IMR-90 (cell line): ENCODE results near the gene CFAP298. TPM values are rescaled to one million over a fixed set of nuclear protein-coding genes. Genes with fewer than 3 reads are reported as not detected.

Source experiments
- ATAC-seq: fragments of 200-7000 bp; cut with Tn5 transposase; 2 replicates; pipeline ENCODE4 v1.9.1; 2020; ENCODE audit warnings: low read depth, mild to moderate bottlenecking, moderate library complexity
- BruUV-seq: library from RNA; stranded (reverse); fragments of 400-500 nt; replicated peaks from 2 replicates; lab custom pipeline; 2021; lab: Mats Ljungman, UMichigan
- CTCF ChIA-PET: fragments of 300-600 bp; formaldehyde crosslinking; extraction: SDS; loops from one replicate; lab custom pipeline; 2021; ENCODE audit warnings: antibody characterized with exemption; lab: Yijun Ruan, JAX
- POLR2A ChIA-PET: fragments of 300-600 bp; sonication (Branson Sonifier 250); formaldehyde crosslinking; loops from one replicate; lab custom pipeline; 2022; ENCODE audit warnings: antibody characterized with exemption; ENCODE audit not compliant: unreplicated experiment; lab: Charles Lee
- DNase-seq: peaks from one replicate; pipeline ENCODE4 v3.0.0; 2013
- H2AFZ ChIP-seq: replicated peaks from 2 replicates; pipeline ENCODE3; 2013; ENCODE audit warnings: low read length, mild to moderate bottlenecking; ENCODE audit not compliant: poor library complexity
- H2AK5ac ChIP-seq: 2 replicates; pipeline ENCODE4 v1.6.1; 2013; ENCODE audit warnings: low read depth, low read length, inconsistent platforms
- H2AK9ac ChIP-seq: replicated peaks from 2 replicates; pipeline ENCODE3; 2013; ENCODE audit warnings: mild to moderate bottlenecking, low read depth, low read length, moderate library complexity; ENCODE audit not compliant: poor library complexity
- H2BK120ac ChIP-seq: 2 replicates; pipeline ENCODE4 v1.6.1; 2013; ENCODE audit warnings: low read depth, low read length, inconsistent platforms
- H2BK15ac ChIP-seq: 3 replicates; pipeline ENCODE4 v1.6.1; 2013; ENCODE audit warnings: low read depth, low read length, inconsistent platforms
- H2BK20ac ChIP-seq: 2 replicates; pipeline ENCODE4 v1.6.1; 2013; ENCODE audit warnings: low read depth, mild to moderate bottlenecking, inconsistent platforms, low read length, moderate library complexity
- H2BK5ac ChIP-seq: 2 replicates; pipeline ENCODE4 v1.6.1; 2013; ENCODE audit warnings: mild to moderate bottlenecking, low read depth, low read length, inconsistent platforms; ENCODE audit not compliant: poor library complexity, severe bottlenecking
- H3K14ac ChIP-seq: replicated peaks from 2 replicates; pipeline ENCODE4 v1.6.1; 2013; ENCODE audit warnings: low read depth, low read length, inconsistent platforms
- H3K18ac ChIP-seq: 2 replicates; pipeline ENCODE4 v1.6.1; 2013; ENCODE audit warnings: low read depth, low read length, control low read depth
- H3K23ac ChIP-seq: 2 replicates; pipeline ENCODE4 v1.6.1; 2013; ENCODE audit warnings: low read depth, low read length, inconsistent platforms
- H3K27ac ChIP-seq: 2 replicates; pipeline ENCODE4 v1.5.1; 2013; ENCODE audit warnings: mild to moderate bottlenecking, control low read depth, low read length; ENCODE audit not compliant: insufficient read depth
- H3K27me3 ChIP-seq: 2 replicates; pipeline ENCODE4 v1.6.1; 2013; ENCODE audit warnings: low read length; ENCODE audit not compliant: control insufficient read depth, insufficient read depth
- H3K36me3 ChIP-seq: 2 replicates; pipeline ENCODE4 v1.6.1; 2013; ENCODE audit warnings: low read length, mixed read lengths; ENCODE audit not compliant: control insufficient read depth, insufficient read depth
- H3K4ac ChIP-seq: 2 replicates; pipeline ENCODE4 v1.6.1; 2013; ENCODE audit warnings: low read depth, low read length, inconsistent platforms
- H3K4me1 ChIP-seq: 2 replicates; pipeline ENCODE4 v1.6.1; 2013; ENCODE audit warnings: low read length, mixed read lengths; ENCODE audit not compliant: control insufficient read depth, insufficient read depth
- H3K4me2 ChIP-seq: 2 replicates; pipeline ENCODE4 v1.6.1; 2013; ENCODE audit warnings: low read depth, mild to moderate bottlenecking, control low read depth, low read length, moderate library complexity
- H3K4me3 ChIP-seq: 2 replicates; pipeline ENCODE4 v1.5.1; 2013; ENCODE audit warnings: low read depth, mild to moderate bottlenecking, control low read depth, low read length, moderate library complexity; ENCODE audit not compliant: insufficient read depth
- H3K56ac ChIP-seq: 2 replicates; pipeline ENCODE4 v1.6.1; 2013; ENCODE audit warnings: low read length, inconsistent platforms; ENCODE audit not compliant: insufficient read depth; ENCODE audit errors: extremely low read depth
- H3K79me1 ChIP-seq, 2 experiments: 2 replicates each; pipeline ENCODE4 v1.6.1; 2013; ENCODE audit warnings: low read length in 2 of 2, inconsistent platforms in 1 of 2, low read depth in 1 of 2
- H3K9ac ChIP-seq: 2 replicates; pipeline ENCODE4 v1.6.1; 2013; ENCODE audit warnings: low read depth, low read length, control low read depth
- H3K9me1 ChIP-seq: 2 replicates; pipeline ENCODE4 v1.6.1; 2013; ENCODE audit warnings: low read length, inconsistent platforms; ENCODE audit not compliant: insufficient read depth
- H3K9me3 ChIP-seq: 2 replicates; pipeline ENCODE4 v1.6.1; 2013; ENCODE audit warnings: low read length; ENCODE audit not compliant: control insufficient read depth, insufficient read depth
- H4K20me1 ChIP-seq: 2 replicates; pipeline ENCODE4 v1.6.1; 2013; ENCODE audit warnings: low read length, inconsistent platforms; ENCODE audit not compliant: insufficient read depth
- H4K5ac ChIP-seq: 2 replicates; pipeline ENCODE4 v1.6.1; 2013; ENCODE audit warnings: mild to moderate bottlenecking, low read depth, low read length, control low read depth
- H4K8ac ChIP-seq, 2 experiments: 2 replicates each; pipeline ENCODE4 v1.6.1; 2013; ENCODE audit warnings: low read depth in 2 of 2, low read length in 2 of 2, control low read depth in 1 of 2, inconsistent platforms in 1 of 2
- H4K91ac ChIP-seq: 2 replicates; pipeline ENCODE4 v1.6.1; 2013; ENCODE audit warnings: low read depth, low read length, inconsistent platforms; ENCODE audit not compliant: insufficient read depth
- BHLHE40 ChIP-seq: fragments of 150-350 bp; IDR thresholded peaks from 2 replicates; pipeline ENCODE4 v1.6.1; 2016; ENCODE audit warnings: mild to moderate bottlenecking, low read depth, low read length
- CEBPB ChIP-seq: IDR thresholded peaks from 2 replicates; pipeline ENCODE4 v1.6.1; 2012; ENCODE audit warnings: low read depth, low read length, improper control_type of control experiment
- CHD1 ChIP-seq: IDR thresholded peaks from 2 replicates; pipeline ENCODE4 v1.6.1; 2012; ENCODE audit warnings: low read depth, low read length, improper control_type of control experiment
- FOS ChIP-seq: fragments of 150-350 bp; IDR thresholded peaks from 2 replicates; pipeline ENCODE4 v1.6.1; 2016; ENCODE audit warnings: low read depth, low read length
- MAFK ChIP-seq: IDR thresholded peaks from 2 replicates; pipeline ENCODE4 v1.6.1; 2012; ENCODE audit warnings: low read depth, low read length, improper control_type of control experiment
- MAZ ChIP-seq: IDR thresholded peaks from 2 replicates; pipeline ENCODE4 v1.6.1; 2012; ENCODE audit warnings: low read depth, mild to moderate bottlenecking, low read length, improper control_type of control experiment, moderate library complexity, borderline replicate concordance
- MXI1 ChIP-seq: IDR thresholded peaks from 2 replicates; pipeline ENCODE4 v1.6.1; 2012; ENCODE audit warnings: low read depth, mild to moderate bottlenecking, low read length, moderate library complexity, borderline replicate concordance
- NFE2L2 ChIP-seq: fragments of 150-350 bp; IDR thresholded peaks from 2 replicates; pipeline ENCODE4 v1.6.1; 2016; ENCODE audit warnings: low read depth, mild to moderate bottlenecking, low read length
- POLR2A ChIP-seq: IDR thresholded peaks from 2 replicates; pipeline ENCODE4 v1.6.1; 2012; ENCODE audit warnings: mild to moderate bottlenecking, low read depth, low read length
- RAD21 ChIP-seq: IDR thresholded peaks from 2 replicates; pipeline ENCODE4 v1.6.1; 2012; ENCODE audit warnings: low read length, improper control_type of control experiment
- RCOR1 ChIP-seq: IDR thresholded peaks from 2 replicates; pipeline ENCODE4 v1.6.1; 2012; ENCODE audit warnings: mild to moderate bottlenecking, low read length, improper control_type of control experiment; ENCODE audit not compliant: insufficient replicate concordance
- RFX5 ChIP-seq: IDR thresholded peaks from 2 replicates; pipeline ENCODE4 v1.8.0; 2012; ENCODE audit warnings: low read depth, mild to moderate bottlenecking, low read length, moderate library complexity
- SMC3 ChIP-seq: fragments of 150-350 bp; IDR thresholded peaks from 2 replicates; pipeline ENCODE4 v1.6.1; 2016; ENCODE audit warnings: low read depth, mild to moderate bottlenecking, antibody characterized with exemption, low read length, moderate library complexity
- USF2 ChIP-seq: fragments of 150-350 bp; IDR thresholded peaks from 2 replicates; pipeline ENCODE4 v1.6.1; 2017; ENCODE audit warnings: mild to moderate bottlenecking, antibody characterized with exemption, low read length, low read depth
- WGBS, 2 experiments: methylation state at CpG; one replicate each; pipeline versions ENCODE4 v1.1.5 to v1.1.7; 2013; ENCODE audit warnings: missing lambda C conversion rate in 2 of 2; ENCODE audit not compliant: insufficient read length in 1 of 2; ENCODE audit errors: extremely low coverage in 2 of 2; 5-methylcytosine and 5-hydroxymethylcytosine counted together
- dilution Hi-C: fragments of 300-500 bp; cut with HindIII; formaldehyde crosslinking; loops from one replicate; pipeline ENCODE4 v1.14.3; 2018; ENCODE audit warnings: low sequenced_read_pairs; ENCODE audit not compliant: unreplicated experiment
- in situ Hi-C: fragments of 300-500 bp; cut with MboI; formaldehyde crosslinking; loops from 3 replicates; pipeline ENCODE4 v1.14.3; 2019; ENCODE audit warnings: low sequenced_read_pairs, inconsistent platforms, mixed read lengths
- intact Hi-C: fragments of 100-400 bp; cut with micrococcal nuclease; formaldehyde crosslinking; loops from 2 replicates; pipeline ENCODE4 v1.10.0; 2022
- polyA plus RNA-seq, 3 experiments: library from polyadenylated mRNA; depleted of rRNA; stranded (reverse); fragments of >200 nt; gene quantifications; 2 replicates each; pipeline ENCODE4 v1.2.3, GENCODE V29; 2012; ENCODE audit warnings: low replicate concordance in 1 of 3
- total RNA-seq: library from RNA; depleted of rRNA; stranded (reverse); fragments of >200 nt; gene quantifications from 2 replicates; pipeline ENCODE4 v1.2.3, GENCODE V29; 2012
- TF ChIP-seq, protein P1 (sequence below): conservative IDR thresholded peaks from 2 replicates; pipeline ENCODE4 v1.5.1; 2012; ENCODE audit warnings: mild to moderate bottlenecking, low read depth, low read length, improper control_type of control experiment
- TF ChIP-seq, protein P2 (sequence below): fragments of 150-350 bp; IDR thresholded peaks from 2 replicates; pipeline ENCODE4 v1.6.1; 2016; ENCODE audit warnings: low read depth, mild to moderate bottlenecking, low read length, moderate library complexity, borderline replicate concordance

The CFAP298 gene
- total and polyA plus RNA-seq, 2 of the 4 experiments (the other 2 are of a cell fraction): 8.1 to 25.7 TPM

- Histone ChIP-seq H2BK5ac (no peak overlapping the region), H3K56ac (no peak overlapping the region), H3K27ac (no peak overlapping the region), H2AK9ac (no peak overlapping the region), H3K36me3 (no peaks in the 10 kb centered on the region), H4K5ac (no peak overlapping the region), H2AK5ac (no peak overlapping the region), H2AFZ (no peak overlapping the region), H4K91ac (no peak overlapping the region), H4K20me1 (no peaks in the 10 kb centered on the region), H3K14ac (no peak overlapping the region), H3K27me3 (peaks cover 35% of the 10 kb centered on the region), H3K9me1 (no peaks in the 10 kb centered on the region), H3K4ac (no peak overlapping the region), H3K9ac (no peak overlapping the region), H3K79me1 (no peaks in the 10 kb centered on the region), H3K4me2 (no peak overlapping the region), H2BK120ac (no peak overlapping the region), H2BK15ac (no peak overlapping the region), H3K9me3 (no peaks in the 10 kb centered on the region), H3K23ac (no peak overlapping the region), H3K4me3 (no peak overlapping the region), H3K4me1 (no peaks in the 10 kb centered on the region), H4K8ac (no peak overlapping the region), H2BK20ac (no peak overlapping the region), H3K18ac (no peak overlapping the region)
- intact Hi-C loops (no loop called here), in situ Hi-C loops (no loop called here), dilution Hi-C loops (no loop called here)
- BruUV-seq: no TSS peak
- no peak for DNase-seq
- no peak for TF ChIP-seq RFX5
- no peak for TF ChIP-seq CHD1
- TF ChIP-seq MAZ: no peak
- TF ChIP-seq MXI1: no peak
- no peak for TF ChIP-seq RAD21
- no peak for TF ChIP-seq CEBPB
- TF ChIP-seq BHLHE40: no peak
- TF ChIP-seq, protein P1, sequence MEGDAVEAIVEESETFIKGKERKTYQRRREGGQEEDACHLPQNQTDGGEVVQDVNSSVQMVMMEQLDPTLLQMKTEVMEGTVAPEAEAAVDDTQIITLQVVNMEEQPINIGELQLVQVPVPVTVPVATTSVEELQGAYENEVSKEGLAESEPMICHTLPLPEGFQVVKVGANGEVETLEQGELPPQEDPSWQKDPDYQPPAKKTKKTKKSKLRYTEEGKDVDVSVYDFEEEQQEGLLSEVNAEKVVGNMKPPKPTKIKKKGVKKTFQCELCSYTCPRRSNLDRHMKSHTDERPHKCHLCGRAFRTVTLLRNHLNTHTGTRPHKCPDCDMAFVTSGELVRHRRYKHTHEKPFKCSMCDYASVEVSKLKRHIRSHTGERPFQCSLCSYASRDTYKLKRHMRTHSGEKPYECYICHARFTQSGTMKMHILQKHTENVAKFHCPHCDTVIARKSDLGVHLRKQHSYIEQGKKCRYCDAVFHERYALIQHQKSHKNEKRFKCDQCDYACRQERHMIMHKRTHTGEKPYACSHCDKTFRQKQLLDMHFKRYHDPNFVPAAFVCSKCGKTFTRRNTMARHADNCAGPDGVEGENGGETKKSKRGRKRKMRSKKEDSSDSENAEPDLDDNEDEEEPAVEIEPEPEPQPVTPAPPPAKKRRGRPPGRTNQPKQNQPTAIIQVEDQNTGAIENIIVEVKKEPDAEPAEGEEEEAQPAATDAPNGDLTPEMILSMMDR: no peak
- no peak for TF ChIP-seq USF2
- TF ChIP-seq, protein P2, sequence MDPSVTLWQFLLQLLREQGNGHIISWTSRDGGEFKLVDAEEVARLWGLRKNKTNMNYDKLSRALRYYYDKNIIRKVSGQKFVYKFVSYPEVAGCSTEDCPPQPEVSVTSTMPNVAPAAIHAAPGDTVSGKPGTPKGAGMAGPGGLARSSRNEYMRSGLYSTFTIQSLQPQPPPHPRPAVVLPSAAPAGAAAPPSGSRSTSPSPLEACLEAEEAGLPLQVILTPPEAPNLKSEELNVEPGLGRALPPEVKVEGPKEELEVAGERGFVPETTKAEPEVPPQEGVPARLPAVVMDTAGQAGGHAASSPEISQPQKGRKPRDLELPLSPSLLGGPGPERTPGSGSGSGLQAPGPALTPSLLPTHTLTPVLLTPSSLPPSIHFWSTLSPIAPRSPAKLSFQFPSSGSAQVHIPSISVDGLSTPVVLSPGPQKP: no peak
- TF ChIP-seq FOS: no peak
- TF ChIP-seq NFE2L2: no peak
- TF ChIP-seq RCOR1: no peak
- no peak for TF ChIP-seq POLR2A
- TF ChIP-seq SMC3: no peak
- TF ChIP-seq MAFK: no peak
- no peak for ATAC-seq
- WGBS, 2 experiments: 95% methylated on average over 4 of the region's 13 CpGs; no CpG with 5 or more reads in 1 of the 2 experiments
- ChIA-PET CTCF (no interaction called here), POLR2A (no interaction called here)
These were observed 30.4 kb downstream of the CFAP298 start for GRCh38 chr21:32581732-32582131.
